DOHH2 (cell line): Measurements from ENCODE around the gene FGFR3.

Experiments
- H3F3A ChIP-seq: fragments of 200-600 bp; sonication (generic), shearing (Covaris generic); 2 replicates; pipeline ENCODE4 v1.6.0; 2016; ENCODE audit warnings: antibody characterized with exemption, mild to moderate bottlenecking; ENCODE audit not compliant: control insufficient read depth, insufficient read depth
- H3K27ac ChIP-seq: fragments of 200-600 bp; sonication (generic); 2 replicates; pipeline ENCODE4 v1.5.1; 2014; ENCODE audit warnings: low read depth, mild to moderate bottlenecking, low read length, moderate library complexity
- H3K27me3 ChIP-seq: fragments of 200-600 bp; sonication (generic); 2 replicates; pipeline ENCODE4 v1.6.1; 2014; ENCODE audit warnings: mild to moderate bottlenecking, low read length, mixed read lengths; ENCODE audit not compliant: control insufficient read depth
- H3K36me3 ChIP-seq: fragments of 200-600 bp; sonication (generic); 2 replicates; pipeline ENCODE4 v1.6.1; 2014; ENCODE audit warnings: mild to moderate bottlenecking, low read length, moderate library complexity, mixed read lengths; ENCODE audit not compliant: control insufficient read depth
- H3K4me1 ChIP-seq: fragments of 200-600 bp; sonication (generic); 2 replicates; pipeline ENCODE4 v1.6.1; 2014; ENCODE audit warnings: mild to moderate bottlenecking, low read length, mixed read lengths; ENCODE audit not compliant: control insufficient read depth
- H3K4me2 ChIP-seq: fragments of 200-600 bp; sonication (generic); 2 replicates; pipeline ENCODE4 v1.6.0; 2014; ENCODE audit warnings: mild to moderate bottlenecking, low read length, moderate library complexity
- H3K4me3 ChIP-seq: fragments of 200-600 bp; sonication (generic); 2 replicates; pipeline ENCODE4 v1.5.1; 2014; ENCODE audit warnings: mild to moderate bottlenecking, low read length, mixed read lengths
- H3K79me2 ChIP-seq: fragments of 200-600 bp; sonication (generic); 2 replicates; pipeline ENCODE4 v1.6.1; 2014; ENCODE audit warnings: mild to moderate bottlenecking, low read length, mixed read lengths; ENCODE audit not compliant: control insufficient read depth
- H3K9me2 ChIP-seq: fragments of 200-600 bp; sonication (generic); replicated peaks from 2 replicates; pipeline ENCODE4 v1.6.1; 2014; ENCODE audit warnings: mild to moderate bottlenecking, low read length, mixed read lengths; ENCODE audit not compliant: control insufficient read depth
- H3K9me3 ChIP-seq: fragments of 200-600 bp; sonication (generic); 2 replicates; pipeline ENCODE4 v1.6.1; 2014; ENCODE audit warnings: antibody characterized with exemption, low read length, mixed read lengths; ENCODE audit not compliant: control insufficient read depth, insufficient read depth
- H4K20me1 ChIP-seq: fragments of 200-600 bp; sonication (generic); 2 replicates; pipeline ENCODE4 v1.6.0; 2014; ENCODE audit warnings: low read depth, mild to moderate bottlenecking, antibody characterized with exemption, low read length, moderate library complexity; ENCODE audit not compliant: control insufficient read depth, insufficient read depth
- EZH2phosphoT487 ChIP-seq: fragments of 200-600 bp; sonication (generic); IDR thresholded peaks from 2 replicates; pipeline ENCODE4 v1.6.1; 2017; ENCODE audit warnings: borderline replicate concordance, mild to moderate bottlenecking, antibody characterized with exemption, low read length, moderate library complexity, mixed read lengths
- TF ChIP-seq, protein P1 (sequence below): fragments of 200-600 bp; sonication (generic); IDR thresholded peaks from one replicate; pipeline ENCODE4 v1.5.1; 2014; ENCODE audit warnings: antibody characterized with exemption, mild to moderate bottlenecking, low read depth, low read length; ENCODE audit not compliant: poor library complexity, severe bottlenecking

The FGFR3 gene

GRCh38 chr4:1752284-1753041, 40.6 kb upstream of the FGFR3 start:
- Histone ChIP-seq H3K4me1 (0 out of 2 replicates have a peak, but pooled peaks cover 4% of the 10 kb centered on the region), H3K4me2 (no peak overlapping the region), H3F3A (no peaks in the 10 kb centered on the region), H3K4me3 (no peak overlapping the region), H3K27me3 (no peaks in the 10 kb centered on the region; the same call in 1 of the 2 replicates), H3K27ac (no peak overlapping the region), H3K9me3 (no peaks in the 10 kb centered on the region), H3K9me2 (no peaks in the 10 kb centered on the region), H3K36me3 (no peaks in the 10 kb centered on the region), H3K79me2 (no peaks in the 10 kb centered on the region), H4K20me1 (no peaks in the 10 kb centered on the region)
- no peak for TF ChIP-seq EZH2phosphoT487
- TF ChIP-seq, protein P1, sequence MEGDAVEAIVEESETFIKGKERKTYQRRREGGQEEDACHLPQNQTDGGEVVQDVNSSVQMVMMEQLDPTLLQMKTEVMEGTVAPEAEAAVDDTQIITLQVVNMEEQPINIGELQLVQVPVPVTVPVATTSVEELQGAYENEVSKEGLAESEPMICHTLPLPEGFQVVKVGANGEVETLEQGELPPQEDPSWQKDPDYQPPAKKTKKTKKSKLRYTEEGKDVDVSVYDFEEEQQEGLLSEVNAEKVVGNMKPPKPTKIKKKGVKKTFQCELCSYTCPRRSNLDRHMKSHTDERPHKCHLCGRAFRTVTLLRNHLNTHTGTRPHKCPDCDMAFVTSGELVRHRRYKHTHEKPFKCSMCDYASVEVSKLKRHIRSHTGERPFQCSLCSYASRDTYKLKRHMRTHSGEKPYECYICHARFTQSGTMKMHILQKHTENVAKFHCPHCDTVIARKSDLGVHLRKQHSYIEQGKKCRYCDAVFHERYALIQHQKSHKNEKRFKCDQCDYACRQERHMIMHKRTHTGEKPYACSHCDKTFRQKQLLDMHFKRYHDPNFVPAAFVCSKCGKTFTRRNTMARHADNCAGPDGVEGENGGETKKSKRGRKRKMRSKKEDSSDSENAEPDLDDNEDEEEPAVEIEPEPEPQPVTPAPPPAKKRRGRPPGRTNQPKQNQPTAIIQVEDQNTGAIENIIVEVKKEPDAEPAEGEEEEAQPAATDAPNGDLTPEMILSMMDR: no peak

GRCh38 chr4:1753294-1753696, 39.8 kb upstream of the FGFR3 start:
- no peaks in the 10 kb centered on the region for H3K9me3 ChIP-seq
- H3K4me1 ChIP-seq: 0 out of 2 replicates have a peak, but pooled peaks cover 3% of the 10 kb centered on the region
- H3K4me2 ChIP-seq: no peak overlapping the region
- TF ChIP-seq, protein P1: no peak
- TF ChIP-seq EZH2phosphoT487: no peak
- H3K27ac ChIP-seq: no peak overlapping the region
- H3K27me3 ChIP-seq: no peaks in the 10 kb centered on the region; the same call in 1 of the 2 replicates
- no peak overlapping the region for H3K4me3 ChIP-seq
- H3F3A ChIP-seq: no peaks in the 10 kb centered on the region
- H3K36me3 ChIP-seq: no peaks in the 10 kb centered on the region
- H3K9me2 ChIP-seq: no peaks in the 10 kb centered on the region
- no peaks in the 10 kb centered on the region for H4K20me1 ChIP-seq
- no peaks in the 10 kb centered on the region for H3K79me2 ChIP-seq

DNA sequence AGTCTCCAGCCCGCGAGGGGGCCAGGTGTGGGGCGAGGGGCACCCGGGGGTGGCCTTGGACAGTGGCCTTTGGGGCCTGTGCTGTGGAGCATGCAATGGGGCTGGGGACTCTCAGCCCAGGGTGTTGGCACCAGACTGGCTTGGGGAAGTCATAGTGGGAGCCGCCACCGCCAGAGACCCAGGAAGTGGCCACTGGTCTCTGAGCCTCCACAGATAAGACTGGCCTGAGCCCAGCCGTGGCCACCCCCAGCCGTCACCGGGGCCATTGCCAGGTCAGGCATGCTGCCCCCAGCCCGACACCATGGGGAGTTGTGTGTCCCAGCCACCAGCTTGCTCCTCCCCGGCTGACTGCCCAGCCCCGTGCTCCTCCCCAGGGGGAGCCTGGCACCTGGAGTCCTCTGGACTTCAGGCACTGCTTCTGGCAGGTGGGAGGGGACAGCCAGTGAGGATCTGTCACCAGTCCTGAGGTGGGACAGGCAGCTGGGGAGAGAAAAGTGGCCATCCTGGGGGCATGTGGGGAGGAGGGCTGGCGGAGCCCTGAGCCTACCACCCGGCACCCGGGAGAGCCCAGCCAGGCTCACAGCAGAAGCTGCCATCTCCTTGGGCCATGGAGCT, 39.3 kb upstream of the FGFR3 start:
- Histone ChIP-seq H3K79me2 (no peaks in the 10 kb centered on the region), H3K9me2 (no peaks in the 10 kb centered on the region), H3F3A (no peaks in the 10 kb centered on the region), H3K9me3 (no peaks in the 10 kb centered on the region), H3K4me1 (no peaks in the 10 kb centered on the region), H3K27me3 (no peaks in the 10 kb centered on the region; the same call in 1 of the 2 replicates), H3K27ac (no peak overlapping the region), H3K4me3 (no peak overlapping the region), H3K4me2 (no peak overlapping the region), H4K20me1 (no peaks in the 10 kb centered on the region), H3K36me3 (no peaks in the 10 kb centered on the region)
- no peak for TF ChIP-seq EZH2phosphoT487
- TF ChIP-seq, protein P1: no peak
